ENCODE data around the gene ITPKC. TPM values are rescaled to one million over a fixed set of nuclear protein-coding genes. Genes with fewer than 3 reads are reported as not detected.

ITPKC gene
- total RNA-seq, 1 donor from 2014 or later = 51.6 TPM

GRCh38 chr19:40707615-40708014 is 9.3 kb upstream of the ITPKC start:
- H3K27me3 ChIP-seq = no peaks in the 10 kb centered on the region
- TF ChIP-seq CTCF (IDR thresholded peaks at IDR 0.05) = no peak
- no peak overlapping the region for H3K4me3 ChIP-seq
- no peaks in the 10 kb centered on the region for H3K4me1 ChIP-seq
- DNase-seq (no peak), ATAC-seq (no peak)
- H3K36me3 ChIP-seq = peaks cover 87% of the 10 kb centered on the region
- no peak overlapping the region for H3K27ac ChIP-seq
- intact Hi-C loops (cut with DNase I) = no loop called here
- H3K9me3 ChIP-seq = no peaks in the 10 kb centered on the region

GRCh38 chr19:40709817-40710216 is 7.1 kb upstream of the ITPKC start:
- Histone ChIP-seq H3K27ac (no peak overlapping the region), H3K4me1 (peaks cover 7% of the 10 kb centered on the region), H3K36me3 (peaks cover 70% of the 10 kb centered on the region), H3K9me3 (no peaks in the 10 kb centered on the region), H3K4me3 (no peak overlapping the region), H3K27me3 (no peaks in the 10 kb centered on the region)
- intact Hi-C loops (cut with DNase I) = no loop called here
- no peak for DNase-seq
- no peak for ATAC-seq
- TF ChIP-seq CTCF (IDR thresholded peaks at IDR 0.05) = no peak

GRCh38 chr19:40713939-40714338 is 3.0 kb upstream of the ITPKC start:
- ATAC-seq = no peak
- H3K4me1 ChIP-seq = peaks cover 15% of the 10 kb centered on the region
- H3K27ac ChIP-seq = peak overlapping the region; percentile 95
- DNase-seq = no peak
- H3K27me3 ChIP-seq = no peaks in the 10 kb centered on the region
- no peaks in the 10 kb centered on the region for H3K9me3 ChIP-seq
- peaks cover 33% of the 10 kb centered on the region for H3K36me3 ChIP-seq
- TF ChIP-seq CTCF (IDR thresholded peaks at IDR 0.05) = no peak
- peak overlapping the region; percentile 75 for H3K4me3 ChIP-seq
- intact Hi-C loops (cut with DNase I) = no loop called here

DNA sequence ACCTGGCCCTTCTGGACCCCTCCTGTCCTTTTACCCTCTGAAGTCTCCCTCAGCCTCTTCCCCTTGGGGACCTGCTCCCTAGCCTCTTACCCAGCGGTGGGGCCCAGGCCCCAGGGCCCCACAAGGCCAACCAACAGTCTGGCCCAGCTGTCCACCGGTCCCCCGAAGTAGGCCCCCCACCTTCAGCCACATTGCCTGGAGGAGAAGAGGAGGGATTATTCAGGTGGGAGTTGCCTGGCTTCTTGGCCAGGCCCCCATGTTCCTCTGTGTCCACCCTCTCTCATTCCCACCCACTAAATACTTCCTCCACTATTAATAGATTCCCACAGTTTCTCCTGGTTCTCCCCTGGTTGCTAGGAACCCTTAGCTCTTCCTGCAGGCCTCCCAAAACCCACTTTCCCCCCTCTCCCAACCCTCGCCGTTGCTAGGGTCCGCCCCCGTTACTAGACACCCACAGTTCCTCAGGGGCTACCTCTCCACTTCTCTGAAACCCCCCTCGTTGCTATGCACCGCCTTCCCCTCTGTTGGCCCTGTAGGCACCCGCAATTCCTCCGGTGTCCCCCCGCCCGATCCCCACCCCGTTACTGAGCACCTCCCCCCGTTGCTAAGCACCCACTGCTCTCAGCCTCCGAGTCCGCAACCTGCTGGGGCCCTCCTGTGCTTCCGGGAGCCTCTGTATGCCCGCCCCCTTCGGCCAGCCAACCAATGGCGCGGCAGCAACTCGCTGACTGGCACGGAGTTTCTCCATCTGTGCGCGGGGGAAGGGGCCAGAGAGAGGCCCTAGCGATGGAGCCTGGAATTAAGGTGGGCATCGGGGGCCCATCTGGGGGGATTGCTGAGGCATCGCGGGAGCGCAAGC is 2.2 kb upstream of the ITPKC start:
- peaks cover 18% of the 10 kb centered on the region for H3K4me1 ChIP-seq
- no peaks in the 10 kb centered on the region for H3K9me3 ChIP-seq
- TF ChIP-seq CTCF (IDR thresholded peaks at IDR 0.05) = peak; percentile 7
- DNase-seq = peak; percentile 97
- peak overlapping the region; percentile 95 for H3K27ac ChIP-seq
- peak overlapping the region; percentile 75 for H3K4me3 ChIP-seq
- H3K27me3 ChIP-seq = no peaks in the 10 kb centered on the region
- ATAC-seq = peak; percentile 74
- peaks cover 25% of the 10 kb centered on the region for H3K36me3 ChIP-seq
- intact Hi-C loops (cut with DNase I) = no loop called here

DNA sequence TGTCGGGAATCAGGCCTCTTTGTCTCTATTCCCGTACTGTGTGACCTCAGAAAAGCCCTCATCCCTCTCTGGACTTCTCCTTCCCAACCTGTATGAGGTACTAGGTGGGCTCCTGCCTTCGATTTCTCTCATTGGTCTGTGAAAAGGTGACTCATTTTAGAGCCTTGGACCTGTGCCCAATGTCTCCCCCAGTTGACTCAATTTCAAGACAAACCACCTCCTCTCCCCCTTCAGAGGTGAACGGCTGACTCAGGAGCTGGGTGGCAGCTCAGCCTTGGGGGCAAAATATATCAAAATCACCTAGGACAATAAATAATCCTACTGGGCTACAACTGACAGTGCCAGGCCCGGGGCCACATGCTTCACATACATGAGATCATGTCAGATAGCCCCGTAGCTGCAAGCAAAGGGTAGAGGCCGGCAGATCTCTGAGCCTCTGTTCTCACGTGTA is 856 bp upstream of the ITPKC start:
- DNase-seq (no peak), ATAC-seq (no peak)
- Histone ChIP-seq H3K27ac (peak overlapping the region; percentile 95), H3K36me3 (peaks cover 15% of the 10 kb centered on the region), H3K4me3 (peak overlapping the region; percentile 75), H3K27me3 (no peaks in the 10 kb centered on the region), H3K9me3 (no peaks in the 10 kb centered on the region), H3K4me1 (peaks cover 28% of the 10 kb centered on the region)
- no peak for TF ChIP-seq CTCF (IDR thresholded peaks at IDR 0.05)
- intact Hi-C loops (cut with DNase I) = no loop called here
